Measurements from ENCODE around the gene PHACTR3. TPM values are rescaled to one million over a fixed set of nuclear protein-coding genes. Genes with fewer than 3 reads are reported as not detected.

Gene PHACTR3
- total RNA-seq, 1 donor from 2014 or later: 0.06 TPM

DNA sequence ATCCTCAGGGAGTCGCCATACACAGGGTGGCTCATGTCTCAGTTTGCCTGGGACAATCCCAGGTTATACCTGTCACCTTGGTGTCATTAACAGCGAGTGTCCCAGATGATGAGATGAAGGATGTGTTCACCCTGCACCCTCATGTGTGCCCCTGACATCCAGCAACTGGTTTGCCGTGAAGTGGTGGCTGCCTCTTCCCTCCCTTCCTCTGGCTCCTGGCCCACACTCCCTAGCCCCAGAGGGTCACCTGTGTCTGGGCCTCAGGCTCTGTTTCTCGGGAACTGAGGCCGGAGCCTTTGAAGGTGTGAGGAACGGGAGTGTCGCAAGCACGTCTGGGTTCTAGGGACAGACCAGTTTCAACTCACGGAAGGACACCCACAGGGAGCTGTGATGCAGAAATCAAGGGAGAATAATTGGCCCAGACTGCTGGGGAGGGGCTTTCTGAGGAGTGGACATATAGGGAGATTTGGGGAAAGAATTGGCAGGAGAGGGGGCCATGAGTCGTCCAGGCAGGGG, 35.8 kb upstream of the PHACTR3 start:
- no peak overlapping the region for H3K4me3 ChIP-seq (ENCODE audit: low read depth, low read length)
- DNase-seq (ENCODE audit: low read depth): no peak
- TF ChIP-seq, protein P1, sequence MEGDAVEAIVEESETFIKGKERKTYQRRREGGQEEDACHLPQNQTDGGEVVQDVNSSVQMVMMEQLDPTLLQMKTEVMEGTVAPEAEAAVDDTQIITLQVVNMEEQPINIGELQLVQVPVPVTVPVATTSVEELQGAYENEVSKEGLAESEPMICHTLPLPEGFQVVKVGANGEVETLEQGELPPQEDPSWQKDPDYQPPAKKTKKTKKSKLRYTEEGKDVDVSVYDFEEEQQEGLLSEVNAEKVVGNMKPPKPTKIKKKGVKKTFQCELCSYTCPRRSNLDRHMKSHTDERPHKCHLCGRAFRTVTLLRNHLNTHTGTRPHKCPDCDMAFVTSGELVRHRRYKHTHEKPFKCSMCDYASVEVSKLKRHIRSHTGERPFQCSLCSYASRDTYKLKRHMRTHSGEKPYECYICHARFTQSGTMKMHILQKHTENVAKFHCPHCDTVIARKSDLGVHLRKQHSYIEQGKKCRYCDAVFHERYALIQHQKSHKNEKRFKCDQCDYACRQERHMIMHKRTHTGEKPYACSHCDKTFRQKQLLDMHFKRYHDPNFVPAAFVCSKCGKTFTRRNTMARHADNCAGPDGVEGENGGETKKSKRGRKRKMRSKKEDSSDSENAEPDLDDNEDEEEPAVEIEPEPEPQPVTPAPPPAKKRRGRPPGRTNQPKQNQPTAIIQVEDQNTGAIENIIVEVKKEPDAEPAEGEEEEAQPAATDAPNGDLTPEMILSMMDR (conservative IDR thresholded peaks at IDR 0.05; ENCODE audit: low read depth, low read length): no peak

DNA sequence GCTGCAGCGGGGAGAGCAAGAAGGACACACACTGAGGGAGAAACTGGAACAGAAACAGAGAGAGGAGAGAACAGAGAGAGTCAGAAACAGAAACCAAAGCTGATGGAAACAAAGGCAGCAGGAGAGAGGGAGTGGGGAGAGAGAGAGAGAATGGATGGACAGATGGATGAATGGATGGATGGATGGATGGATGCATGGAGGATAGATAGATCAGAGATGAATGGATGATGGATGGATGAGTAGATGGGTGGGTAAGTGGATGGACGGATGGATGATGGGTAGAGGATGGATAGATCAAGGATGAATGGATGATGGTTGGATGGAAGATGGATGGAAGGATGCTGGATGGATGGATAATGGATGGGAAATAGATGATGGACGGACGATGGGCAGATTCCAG, 35.0 kb upstream of the PHACTR3 start:
- H3K4me3 ChIP-seq (ENCODE audit: low read depth, low read length): no peak overlapping the region
- DNase-seq (ENCODE audit: low read depth): no peak
- TF ChIP-seq, protein P1 (conservative IDR thresholded peaks at IDR 0.05; ENCODE audit: low read depth, low read length): no peak

DNA sequence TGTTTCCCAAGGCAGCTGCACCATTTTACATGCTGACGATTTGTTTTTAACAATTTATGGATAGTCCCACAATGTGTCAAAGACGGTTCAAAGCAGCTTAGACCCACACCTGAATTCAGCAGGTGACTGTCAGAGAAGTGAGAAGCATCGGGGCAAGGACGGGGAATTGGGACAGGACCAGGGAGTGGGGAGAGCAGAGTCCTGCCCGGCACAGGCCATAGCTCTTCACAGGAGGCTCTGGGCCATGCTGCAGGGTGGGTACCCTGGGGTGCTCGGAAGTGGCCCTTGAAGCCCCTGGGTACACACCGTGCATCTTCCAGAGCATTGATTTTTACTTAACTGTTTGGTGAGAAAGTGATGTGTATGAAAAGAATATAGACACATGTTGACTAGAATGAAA, 33.2 kb upstream of the PHACTR3 start:
- TF ChIP-seq, protein P1 (conservative IDR thresholded peaks at IDR 0.05; ENCODE audit: low read depth, low read length): no peak
- no peak overlapping the region for H3K4me3 ChIP-seq (ENCODE audit: low read depth, low read length)
- DNase-seq (ENCODE audit: low read depth): no peak

DNA sequence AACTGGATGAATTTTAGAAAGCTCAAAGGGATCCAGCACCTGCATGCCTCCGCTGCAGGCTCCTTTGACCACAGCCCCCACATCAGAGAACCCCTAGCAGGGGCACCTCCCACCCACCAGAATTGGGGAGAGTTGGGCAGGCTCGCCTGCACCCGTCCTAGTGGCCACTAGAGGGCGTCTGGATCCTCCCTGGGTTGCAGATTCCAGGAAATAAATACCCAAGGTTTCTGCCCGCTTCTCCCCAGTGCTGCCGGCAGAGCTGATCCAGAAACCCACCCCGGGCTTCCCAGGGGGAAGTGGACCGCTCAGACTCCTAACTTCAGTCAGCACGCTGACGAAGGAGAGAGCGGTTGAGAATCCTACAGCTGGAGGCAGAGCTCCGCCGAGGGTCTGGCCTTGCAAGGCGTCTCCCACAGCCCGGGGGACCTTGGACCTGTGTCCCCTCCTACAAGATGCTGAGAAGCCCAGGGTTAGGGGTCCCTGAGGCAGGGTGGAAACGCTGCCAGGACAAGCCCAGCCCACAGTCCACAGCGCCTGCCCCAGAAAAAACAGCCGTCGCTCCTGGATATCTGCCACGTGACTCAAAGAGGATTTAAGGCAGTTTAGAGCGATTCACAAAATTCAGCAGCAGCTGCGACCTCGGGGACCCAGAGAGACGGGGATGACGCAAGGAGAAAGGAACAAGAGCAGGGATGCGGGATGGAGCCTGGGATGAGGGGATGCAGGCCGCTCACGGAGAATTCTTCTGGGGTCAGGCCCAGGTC, 32.6 kb upstream of the PHACTR3 start:
- TF ChIP-seq, protein P1 (conservative IDR thresholded peaks at IDR 0.05; ENCODE audit: low read depth, low read length): peak; percentile 90
- DNase-seq (ENCODE audit: low read depth): no peak
- peak overlapping the region; percentile 60 for H3K4me3 ChIP-seq (ENCODE audit: low read depth, low read length)

DNA sequence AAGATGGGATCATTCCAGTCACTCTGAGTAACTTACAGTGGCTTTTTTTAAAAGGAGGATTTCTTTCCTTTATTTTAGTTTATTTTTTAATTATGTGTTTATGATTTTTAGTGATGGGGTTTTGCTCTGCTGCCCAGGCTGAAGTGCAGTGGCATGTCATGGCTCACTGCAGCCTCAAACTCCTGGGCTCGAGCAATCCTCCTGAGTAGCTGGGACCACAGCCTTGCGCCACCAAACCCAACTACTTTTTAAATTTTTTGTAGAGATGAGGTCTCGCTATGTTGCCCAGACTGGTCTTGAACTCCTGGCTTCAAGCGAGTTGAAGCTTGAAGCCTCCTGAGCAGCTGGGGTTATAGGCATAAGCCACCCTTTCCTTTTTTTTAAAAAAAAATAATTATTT, 31.8 kb upstream of the PHACTR3 start:
- TF ChIP-seq, protein P1 (conservative IDR thresholded peaks at IDR 0.05; ENCODE audit: low read depth, low read length): no peak
- DNase-seq (ENCODE audit: low read depth): no peak
- H3K4me3 ChIP-seq (ENCODE audit: low read depth, low read length): no peak overlapping the region

DNA sequence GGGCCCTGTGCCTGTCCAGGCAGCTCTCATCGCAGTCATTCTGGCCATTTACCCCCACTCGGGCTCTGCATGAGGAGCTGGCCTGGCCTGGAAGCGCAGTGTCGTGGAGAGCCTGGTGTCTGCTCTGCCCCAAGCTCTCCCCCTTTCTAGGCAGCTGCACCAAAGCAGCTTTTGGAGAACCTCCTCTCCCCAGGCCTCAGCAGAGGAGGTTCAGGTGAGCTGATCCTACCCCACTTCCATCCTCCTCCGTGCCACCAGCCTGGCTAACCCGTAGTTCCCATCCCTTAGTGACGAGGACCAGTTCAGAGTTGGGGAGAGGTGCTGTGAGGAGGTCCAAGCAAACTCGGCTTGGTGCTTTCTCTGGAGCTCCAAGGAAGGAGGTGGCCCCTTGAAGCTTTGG, 30.5 kb upstream of the PHACTR3 start:
- no peak overlapping the region for H3K4me3 ChIP-seq (ENCODE audit: low read depth, low read length)
- TF ChIP-seq, protein P1 (conservative IDR thresholded peaks at IDR 0.05; ENCODE audit: low read depth, low read length): no peak
- DNase-seq (ENCODE audit: low read depth): no peak

DNA sequence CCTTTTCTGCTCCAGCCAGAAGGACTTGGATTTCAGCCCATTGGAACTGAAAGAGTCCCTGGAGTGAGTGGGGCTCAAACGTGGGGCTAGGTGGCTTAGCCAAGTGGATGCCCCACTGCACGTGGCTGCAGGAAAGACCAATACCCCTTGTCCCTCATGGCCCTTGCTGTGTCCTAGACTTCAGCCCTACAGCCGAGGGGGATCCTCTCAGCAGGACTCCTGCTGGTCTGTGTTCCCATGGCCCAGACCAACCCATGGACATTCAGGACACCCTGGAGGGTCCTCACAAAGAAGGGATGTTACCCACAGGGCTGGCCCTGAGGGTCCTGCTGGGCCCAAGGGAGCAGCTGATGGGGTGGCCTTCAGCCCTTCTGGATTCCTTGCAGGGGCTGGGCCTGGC, 30.0 kb upstream of the PHACTR3 start:
- TF ChIP-seq, protein P1 (conservative IDR thresholded peaks at IDR 0.05; ENCODE audit: low read depth, low read length): no peak
- H3K4me3 ChIP-seq (ENCODE audit: low read depth, low read length): no peak overlapping the region

More for the DNA sequence above, 30.0 kb upstream of the PHACTR3 start:
- DNase-seq (ENCODE audit: low read depth): no peak
